Transverse colon (tissue), 3 donors: ENCODE results near the gene SIRT2.

ENCODE experiments used
- CTCF ChIP-seq, 5 experiments: fragments of 200-600 bp in 3 of 5; fragments of 450-650 bp in 2 of 5; sonication (generic) in 3 of 5; IDR thresholded peaks; 1 replicate in 2 of 5; 2 replicates in 3 of 5; pipeline ENCODE4 v1.5.1; 2016 to 2017; ENCODE audit warnings: antibody characterized with exemption in 5 of 5, inconsistent platforms in 3 of 5, mild to moderate bottlenecking in 2 of 5, moderate library complexity in 1 of 5
- POLR2A ChIP-seq: fragments of 450-650 bp; IDR thresholded peaks from one replicate; pipeline ENCODE4 v1.6.1; 2016; ENCODE audit warnings: antibody characterized with exemption, mild to moderate bottlenecking, moderate library complexity

- no peak for TF ChIP-seq POLR2A
- no peak for TF ChIP-seq CTCF (IDR thresholded peaks at IDR 0.05)
Observed at GRCh38 chr19:38920602-38921419, 21.4 kb upstream of the SIRT2 start.
